Fibroblast of skin of back (primary cell): Measurements from ENCODE around the gene NOX3.
"Not testable (repeated sequence)": the region's sequence is repeated elsewhere in the genome, so short reads cannot be mapped to it uniquely, and the experiment has no call there.

ENCODE experiments used
- DNase-seq: peaks from one replicate; pipeline ENCODE4 v3.0.0-alpha.2; 2013

The NOX3 gene

GRCh38 chr6:155364844-155365437, 90.7 kb downstream of the NOX3 start:
- DNase-seq, result no peak

- DNase-seq, result not testable (repeated sequence)
Observed at GRCh38 chr6:155364021-155364420, 91.6 kb downstream of the NOX3 start.

- not testable (repeated sequence) for DNase-seq
Observed at GRCh38 chr6:155362968-155363632, 92.5 kb downstream of the NOX3 start.

GRCh38 chr6:155354167-155354566, 101.5 kb downstream of the NOX3 start:
- no peak for DNase-seq

- peak; percentile 30 for DNase-seq
Observed at GRCh38 chr6:155352811-155353210, 102.8 kb downstream of the NOX3 start.

- no peak for DNase-seq
Observed at GRCh38 chr6:155352130-155352420, 103.6 kb downstream of the NOX3 start.

- DNase-seq, result no peak
Observed at GRCh38 chr6:155351273-155352129, 104.1 kb downstream of the NOX3 start.

GRCh38 chr6:155349956-155350355, 105.7 kb downstream of the NOX3 start:
- DNase-seq, result no peak

- DNase-seq, result peak; percentile 48
Observed at GRCh38 chr6:155349129-155349528, 106.5 kb downstream of the NOX3 start.

- no peak for DNase-seq
Observed at GRCh38 chr6:155347800-155348199, 107.8 kb downstream of the NOX3 start.

- no peak for DNase-seq
Observed at GRCh38 chr6:155346957-155347356, 108.7 kb downstream of the NOX3 start.
